Endothelial cell of umbilical vein (primary cell): Measurements from ENCODE around the gene TEDC1. TPM values are rescaled to one million over a fixed set of nuclear protein-coding genes. Genes with fewer than 3 reads are reported as not detected.

Experiments
- BruUV-seq: library from RNA; stranded (reverse); fragments of 400-500 nt; replicated peaks from 2 replicates; lab custom pipeline; 2021; lab: Mats Ljungman, UMichigan
- CTCF ChIA-PET: fragments of 300-600, 350-600 bp; sonication (Branson Sonifier 250); formaldehyde crosslinking; loops from one replicate; lab custom pipeline; 2021; ENCODE audit warnings: antibody characterized with exemption, inconsistent platforms; lab: Charles Lee
- POLR2A ChIA-PET: fragments of 300-600, 350-600 bp; sonication (Branson Sonifier 250); formaldehyde crosslinking; loops from one replicate; lab custom pipeline; 2021; ENCODE audit warnings: antibody characterized with exemption, inconsistent platforms; lab: Charles Lee
- DNase-seq: peaks from one replicate; pipeline ENCODE4 v3.0.0-alpha.2; 2011; ENCODE audit warnings: low read depth, low spot score
- FAIRE-seq: peaks from 2 replicates; lab custom pipeline; 2011; peaks lifted over from hg19 to GRCh38; lab: Jason Lieb, UNC
- H2AFZ ChIP-seq: 2 replicates; pipeline ENCODE4 v1.6.0; 2012; ENCODE audit warnings: low read depth, low read length, control low read depth, inconsistent platforms
- H3K27ac ChIP-seq: 2 replicates; pipeline ENCODE4 v1.5.1; 2011; ENCODE audit warnings: low read depth, mild to moderate bottlenecking, control low read depth, low read length, moderate library complexity; ENCODE audit not compliant: insufficient read depth
- H3K27me3 ChIP-seq, 2 experiments: 2 replicates each; pipeline versions ENCODE4 v1.6.0 to v1.6.1; 2011; ENCODE audit warnings: low read length in 2 of 2, mixed read lengths in 1 of 2; ENCODE audit not compliant: control insufficient read depth in 2 of 2, insufficient read depth in 2 of 2
- H3K36me3 ChIP-seq, 2 experiments: 2 replicates in 1 of 2; 3 replicates in 1 of 2; pipeline ENCODE4 v1.5.1; 2011; ENCODE audit warnings: low read length in 2 of 2, mild to moderate bottlenecking in 1 of 2, moderate library complexity in 1 of 2; ENCODE audit not compliant: control insufficient read depth in 2 of 2, insufficient read depth in 2 of 2; ENCODE audit errors: extremely low read depth in 1 of 2
- H3K4me1 ChIP-seq: 3 replicates; pipeline ENCODE4 v1.5.1; 2011; ENCODE audit warnings: mild to moderate bottlenecking, low read length; ENCODE audit not compliant: control insufficient read depth, insufficient read depth; ENCODE audit errors: extremely low read depth
- H3K4me2 ChIP-seq: 2 replicates; pipeline ENCODE4 v1.6.1; 2011; ENCODE audit warnings: low read length, control low read depth, mixed read lengths; ENCODE audit not compliant: insufficient read depth
- H3K4me3 ChIP-seq, 3 experiments: fragments of 200-600 bp in 1 of 3; sonication (generic), shearing (Covaris generic) in 1 of 3; replicated peaks in 1 of 3; 2 replicates each; pipeline ENCODE4 v1.5.1; 2011 to 2016; ENCODE audit warnings: control low read depth in 3 of 3, low read length in 3 of 3, mild to moderate bottlenecking in 2 of 3, inconsistent platforms in 1 of 3, low read depth in 1 of 3, moderate library complexity in 1 of 3; ENCODE audit not compliant: insufficient read depth in 1 of 3
- H3K79me2 ChIP-seq: 2 replicates; pipeline ENCODE4 v1.6.0; 2012; ENCODE audit warnings: low read length, inconsistent platforms; ENCODE audit not compliant: control insufficient read depth, insufficient read depth
- H3K9ac ChIP-seq: replicated peaks from 2 replicates; pipeline ENCODE3; 2011; ENCODE audit warnings: low read length, control low read depth; ENCODE audit not compliant: insufficient read depth; ENCODE audit errors: extremely low read depth
- H3K9me1 ChIP-seq: replicated peaks from 3 replicates; pipeline ENCODE4 v1.6.0; 2011; ENCODE audit warnings: mild to moderate bottlenecking, low read length; ENCODE audit not compliant: control insufficient read depth, insufficient read depth; ENCODE audit errors: extremely low read depth
- H3K9me3 ChIP-seq: replicated peaks from 2 replicates; pipeline ENCODE4 v1.5.1; 2012; ENCODE audit warnings: low read length, inconsistent platforms; ENCODE audit not compliant: control insufficient read depth, insufficient read depth
- H4K20me1 ChIP-seq: replicated peaks from 2 replicates; pipeline ENCODE3; 2011; ENCODE audit warnings: mild to moderate bottlenecking, low read length; ENCODE audit not compliant: control insufficient read depth, insufficient read depth; ENCODE audit errors: extremely low read depth
- CTCF ChIP-seq, 2 donors: IDR thresholded peaks; 1 replicate in 1 of 2; 2 replicates in 1 of 2; pipeline ENCODE4 v1.5.1; 2011; ENCODE audit warnings: low read length in 2 of 2, mild to moderate bottlenecking in 2 of 2, moderate library complexity in 2 of 2, control low read depth in 1 of 2, inconsistent platforms in 1 of 2, low read depth in 1 of 2; ENCODE audit not compliant: insufficient read depth in 1 of 2; ENCODE audit errors: extremely low read depth in 1 of 2
- EZH2 ChIP-seq: IDR thresholded peaks from 2 replicates; pipeline ENCODE4 v1.6.1; 2012; ENCODE audit warnings: borderline replicate concordance, low read depth, mild to moderate bottlenecking, moderate library complexity, low read length, inconsistent platforms; ENCODE audit not compliant: severe bottlenecking
- GATA2 ChIP-seq: IDR thresholded peaks from 2 replicates; pipeline ENCODE4 v1.7.0; 2011; ENCODE audit warnings: low read depth, mild to moderate bottlenecking, moderate library complexity, mixed read lengths, low read length; ENCODE audit not compliant: insufficient read length, insufficient read depth
- MAX ChIP-seq: IDR thresholded peaks from 2 replicates; pipeline ENCODE4 v1.6.1; 2011; ENCODE audit not compliant: insufficient read depth, insufficient read length
- POLR2A ChIP-seq: IDR thresholded peaks from 2 replicates; pipeline ENCODE4 v1.6.1; 2012; ENCODE audit warnings: low read depth, mild to moderate bottlenecking, control low read depth, low read length
- dilution Hi-C: fragments of 300-500 bp; cut with MboI; formaldehyde crosslinking; loops from one replicate; pipeline ENCODE4 v1.15.0; 2019; ENCODE audit warnings: low sequenced_read_pairs; ENCODE audit not compliant: extremely low pct_ligation_motif_present
- intact Hi-C: fragments of 100-400 bp; cut with micrococcal nuclease; formaldehyde crosslinking; loops from one replicate; pipeline ENCODE4 v1.10.0; 2022
- polyA plus RNA-seq, 4 experiments: library from polyadenylated mRNA; depleted of rRNA in 3 of 4; stranded (reverse) in 3 of 4; unstranded in 1 of 4; fragments of >200 nt; gene quantifications; 2 replicates each; pipeline versions ENCODE4 v1.2.1 to v1.2.3, GENCODE V29; 2011 to 2012; ENCODE audit warnings: missing spikeins in 1 of 4
- total RNA-seq: library from RNA; stranded (reverse); gene quantifications from 2 replicates; pipeline ENCODE4 v1.2.3, GENCODE V29; 2021

The TEDC1 gene
- total and polyA plus RNA-seq, 2 donors (not counting 3 experiments of a cell fraction or from before 2014, with no cell fraction given): 16.5 to 25.3 TPM

GRCh38 chr14:105470350-105471296 is 20.4 kb upstream of the TEDC1 start:
- POLR2A ChIA-PET: no interaction called here
- Histone ChIP-seq H3K4me1 (peaks cover 7% of the 10 kb centered on the region), H4K20me1 (no peaks in the 10 kb centered on the region), H3K27ac (no peak overlapping the region), H3K27me3 (no peaks in the 10 kb centered on the region), H3K4me3 (no peak overlapping the region), H3K9me3 (no peaks in the 10 kb centered on the region), H2AFZ (no peak overlapping the region), H3K4me2 (no peak overlapping the region), H3K79me2 (peaks cover 1% of the 10 kb centered on the region), H3K9ac (no peak overlapping the region), H3K9me1 (no peaks in the 10 kb centered on the region), H3K36me3 (peaks cover 3 to 24% of the 10 kb centered on the region in 2 experiments)
- TSS peak; percentile 60 for BruUV-seq
- FAIRE-seq (no peak), DNase-seq (no peak)
- CTCF ChIA-PET: interaction anchor here (0.6 to 6.3 kb wide), 6 partner anchors 11 to 706 kb away, joined by 3 to 53 read pairs (median 11); no protein-coding TSS in a partner anchor
- intact Hi-C loops (no loop called here), dilution Hi-C loops (no loop called here)
- TF ChIP-seq POLR2A (peak; percentile 19), GATA2 (no peak), MAX (no peak)

GRCh38 chr14:105471297-105471821 is 19.7 kb upstream of the TEDC1 start:
- H3K27me3 ChIP-seq: no peaks in the 10 kb centered on the region
- no peak overlapping the region for H3K27ac ChIP-seq
- dilution Hi-C loops (no loop called here), intact Hi-C loops (no loop called here)
- no TSS peak for BruUV-seq
- ChIA-PET CTCF (interaction anchor here (0.6 to 6.3 kb wide), 8 partner anchors 10 to 101 kb away, joined by 3 to 53 read pairs (median 6); partner anchors contain the start of gene CRIP1), POLR2A (interaction anchor here (0.7 kb wide), 1 partner anchor 40 kb away, joined by 3 read pairs; no protein-coding TSS in a partner anchor)
- H3K79me2 ChIP-seq: peaks cover 1% of the 10 kb centered on the region
- H3K4me1 ChIP-seq: peaks cover 9% of the 10 kb centered on the region
- no peak overlapping the region for H3K9ac ChIP-seq
- peak in 1 of 2 donors; percentile 30 for TF ChIP-seq CTCF (IDR thresholded peaks at IDR 0.05; ENCODE audit: extremely low read depth in 1 of 2, insufficient read depth in 1 of 2, low read depth in 1 of 2, low read length in 2 of 2)
- no peak for TF ChIP-seq EZH2
- H2AFZ ChIP-seq: no peak overlapping the region
- no peaks in the 10 kb centered on the region for H3K9me1 ChIP-seq
- no peak for DNase-seq
- no peaks in the 10 kb centered on the region for H4K20me1 ChIP-seq
- no peak overlapping the region for H3K4me2 ChIP-seq
- H3K4me3 ChIP-seq: no peak overlapping the region
- peaks cover 3 to 22% of the 10 kb centered on the region in 2 experiments for H3K36me3 ChIP-seq
- no peak for FAIRE-seq
- H3K9me3 ChIP-seq: no peaks in the 10 kb centered on the region
